HepG2 (cell line): ENCODE data around the gene WWC2. TPM values are rescaled to one million over a fixed set of nuclear protein-coding genes. Genes with fewer than 3 reads are reported as not detected.
A peak's percentile ranks its signal among the peaks of the same experiment; 100 is the strongest.

Experiments used
- BCL6 ChIP-seq: IDR thresholded peaks from 2 replicates; pipeline ENCODE4 v1.6.1; 2016; ENCODE audit warnings: missing genetic modification reagents, missing compliant biosample characterization
- E2F2 ChIP-seq: sonication (generic); formaldehyde crosslinking; IDR thresholded peaks from 2 replicates; pipeline ENCODE4 v1.4.0; 2020; ENCODE audit warnings: missing genetic modification reagents, borderline replicate concordance
- FLYWCH1 ChIP-seq: sonication (generic); formaldehyde crosslinking; IDR thresholded peaks from 2 replicates; pipeline ENCODE4 v1.8.1; 2023; ENCODE audit warnings: mild to moderate bottlenecking, missing genetic modification reagents
- FOXC1 ChIP-seq: sonication (generic); formaldehyde crosslinking; IDR thresholded peaks from 2 replicates; pipeline ENCODE4 v1.8.0; 2022; ENCODE audit warnings: mild to moderate bottlenecking, missing genetic modification reagents, borderline replicate concordance
- GATA4 ChIP-seq: sonication (generic); IDR thresholded peaks from 2 replicates; pipeline ENCODE4 v1.6.1; 2016; ENCODE audit warnings: antibody characterized with exemption, low read depth, borderline replicate concordance
- GZF1 ChIP-seq: sonication (generic); formaldehyde crosslinking; IDR thresholded peaks from 2 replicates; pipeline ENCODE4 v1.5.1; 2020; ENCODE audit warnings: mild to moderate bottlenecking, missing genetic modification reagents
- IRF2 ChIP-seq: IDR thresholded peaks from 2 replicates; pipeline ENCODE4 v1.6.1; 2018; ENCODE audit warnings: missing genetic modification reagents, missing compliant biosample characterization
- KAT8 ChIP-seq: IDR thresholded peaks from 2 replicates; pipeline ENCODE4 v1.6.1; 2016; ENCODE audit warnings: missing genetic modification reagents, missing compliant biosample characterization
- KMT2B ChIP-seq: IDR thresholded peaks from 2 replicates; pipeline ENCODE4 v1.6.1; 2016; ENCODE audit warnings: missing genetic modification reagents, missing compliant biosample characterization
- MTF2 ChIP-seq: sonication (generic); formaldehyde crosslinking; IDR thresholded peaks from 2 replicates; pipeline ENCODE4 v1.5.0; 2020; ENCODE audit warnings: missing genetic modification reagents, borderline replicate concordance
- NCOA2 ChIP-seq: sonication (generic); formaldehyde crosslinking; IDR thresholded peaks from 2 replicates; pipeline ENCODE4 v1.8.0; 2022; ENCODE audit warnings: inconsistent platforms
- PITX1 ChIP-seq: sonication (generic); formaldehyde crosslinking; IDR thresholded peaks from 2 replicates; pipeline ENCODE4 v1.5.1; 2020; ENCODE audit warnings: mild to moderate bottlenecking, missing genetic modification reagents
- SKIL ChIP-seq: sonication (generic); formaldehyde crosslinking; IDR thresholded peaks from 2 replicates; pipeline ENCODE4 v1.8.0; 2022; ENCODE audit warnings: missing genetic modification reagents, mild to moderate bottlenecking, moderate library complexity, borderline replicate concordance
- SMAD1 ChIP-seq: sonication (generic); formaldehyde crosslinking; IDR thresholded peaks from 2 replicates; pipeline ENCODE4 v1.4.0; 2020; ENCODE audit warnings: missing genetic modification reagents, low read depth, mild to moderate bottlenecking, borderline replicate concordance
- SUZ12 ChIP-seq: fragments of 150-350 bp; IDR thresholded peaks from 2 replicates; pipeline ENCODE4 v1.6.1; 2014; ENCODE audit warnings: low read depth, low read length
- TAF1 ChIP-seq: sonication (generic); formaldehyde crosslinking; IDR thresholded peaks from 2 replicates; pipeline ENCODE4 v1.4.0; 2020; ENCODE audit warnings: missing genetic modification reagents
- THAP7 ChIP-seq: sonication (generic); formaldehyde crosslinking; IDR thresholded peaks from 2 replicates; pipeline ENCODE4 v1.8.1; 2023; ENCODE audit warnings: mild to moderate bottlenecking, missing genetic modification reagents
- THRA ChIP-seq: sonication (generic); formaldehyde crosslinking; IDR thresholded peaks from 2 replicates; pipeline ENCODE4 v1.4.0; 2020; ENCODE audit warnings: missing genetic modification reagents, borderline replicate concordance
- ZBTB42 ChIP-seq: sonication (generic); formaldehyde crosslinking; IDR thresholded peaks from 2 replicates; pipeline ENCODE4 v1.5.0; 2020; ENCODE audit warnings: mild to moderate bottlenecking, missing genetic modification reagents
- ZNF180 ChIP-seq: sonication (generic); formaldehyde crosslinking; IDR thresholded peaks from 2 replicates; pipeline ENCODE4 v1.4.0; 2020; ENCODE audit warnings: low read depth, missing genetic modification reagents, borderline replicate concordance
- ZNF253 ChIP-seq: sonication (generic); formaldehyde crosslinking; IDR thresholded peaks from 2 replicates; pipeline ENCODE4 v1.8.0; 2022; ENCODE audit warnings: mild to moderate bottlenecking, missing genetic modification reagents, borderline replicate concordance
- ZNF34 ChIP-seq: sonication (generic); formaldehyde crosslinking; IDR thresholded peaks from 2 replicates; pipeline ENCODE4 v1.4.0; 2020; ENCODE audit warnings: mild to moderate bottlenecking, missing genetic modification reagents, borderline replicate concordance
- ZNF513 ChIP-seq: sonication (generic); formaldehyde crosslinking; conservative IDR thresholded peaks from 2 replicates; pipeline ENCODE4 v1.5.0; 2020; ENCODE audit warnings: missing genetic modification reagents
- ZNF850 ChIP-seq: sonication (generic); formaldehyde crosslinking; conservative IDR thresholded peaks from 2 replicates; pipeline ENCODE4 v1.9.0; 2021; ENCODE audit warnings: mild to moderate bottlenecking, missing genetic modification reagents
- polyA plus RNA-seq, 8 experiments: library from polyadenylated mRNA; depleted of rRNA in 3 of 8; stranded (reverse) in 7 of 8; unstranded in 1 of 8; fragments of >200 nt; fragmentation: Illumina TruSeq in 4 of 8; extraction: Trizol in 4 of 8; gene quantifications; 2 replicates each; pipeline versions ENCODE4 v1.2.1 to v1.2.3, GENCODE V29; 2011 to 2016; ENCODE audit warnings: low read depth in 4 of 8, missing spikeins in 1 of 8, mixed read lengths in 1 of 8; ENCODE audit not compliant: insufficient read depth in 1 of 8
- total RNA-seq, 5 experiments: library from RNA; depleted of rRNA; stranded (reverse); fragments of >200 nt; fragmentation: Illumina TruSeq; extraction: Trizol; gene quantifications; 2 replicates each; pipeline ENCODE4 v1.2.3, GENCODE V29; 2016; ENCODE audit warnings: low read depth in 1 of 5

WWC2 gene
- total and polyA plus RNA-seq, 2 of the 13 experiments (the other 11 are each of a cell fraction or from before 2014, with no cell fraction given): 40.0 to 50.1 TPM

- TF ChIP-seq THAP7 (CRISPR knock-in tag) (no peak), KAT8 (no peak), TAF1 (CRISPR knock-in tag) (peak; percentile 44; the same call in 1 of the 2 replicates), SKIL (CRISPR knock-in tag) (no peak), ZNF850 (no peak), E2F2 (CRISPR knock-in tag) (no peak), SUZ12 (no peak), ZNF180 (no peak), KMT2B (CRISPR knock-in tag) (no peak), ZNF513 (no peak), THRA (no peak), FOXC1 (CRISPR knock-in tag) (0 out of 2 replicates have a peak, but pooled peaks have one; percentile 43), MTF2 (0 out of 2 replicates have a peak, but pooled peaks have one; percentile 43), BCL6 (CRISPR knock-in tag) (no peak), FLYWCH1 (CRISPR knock-in tag) (no peak), ZNF253 (CRISPR knock-in tag) (0 out of 2 replicates have a peak, but pooled peaks have one; percentile 54), GATA4 (no peak), NCOA2 (no peak), ZNF34 (CRISPR knock-in tag) (no peak), IRF2 (no peak), PITX1 (CRISPR knock-in tag) (no peak), SMAD1 (CRISPR knock-in tag) (no peak), GZF1 (CRISPR knock-in tag) (0 out of 2 replicates have a peak, but pooled peaks have one; percentile 47), ZBTB42 (no peak)
These were observed 660 bp downstream of the WWC2 start (continued) for GRCh38 chr4:183099537-183100297.
